GM19239 (cell line): ENCODE data around the gene BRICD5.

Experiments
- DNase-seq: peaks from one replicate; pipeline ENCODE4 v3.0.0; 2011; ENCODE audit warnings: low spot score; ENCODE audit not compliant: insufficient read length
- FAIRE-seq: peaks from 2 replicates; lab custom pipeline; 2011; peaks lifted over from hg19 to GRCh38; lab: Jason Lieb, UNC

BRICD5 gene

DNA sequence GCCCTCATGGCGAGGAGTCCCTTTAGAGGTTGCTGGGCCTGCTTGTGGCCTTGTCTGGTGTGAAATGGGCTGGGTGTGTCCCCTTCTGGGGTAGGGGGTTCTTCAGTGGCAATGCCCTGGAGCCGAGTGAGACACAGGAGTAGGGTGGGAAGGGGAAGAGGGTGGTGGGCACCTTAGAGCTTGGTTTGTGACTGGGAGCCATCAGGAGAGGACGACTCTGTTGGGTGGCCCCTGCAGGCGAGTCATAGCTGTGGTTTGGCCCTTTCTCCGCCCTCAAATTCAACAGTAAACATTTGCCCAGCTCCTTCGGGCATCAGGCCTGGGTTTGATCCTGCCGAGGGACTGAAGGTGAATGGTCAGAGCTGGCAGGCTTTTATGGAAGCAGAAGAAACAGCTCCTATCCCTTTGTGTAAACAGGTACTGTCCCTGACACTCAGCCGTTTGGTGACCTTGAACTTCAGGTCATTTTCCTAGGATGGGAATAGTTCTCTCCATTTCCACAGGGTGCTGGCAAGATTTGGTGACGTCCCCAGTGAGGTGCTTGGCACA lies 15.7 kb upstream of the BRICD5 start:
- FAIRE-seq: no peak
- DNase-seq: no peak

DNA sequence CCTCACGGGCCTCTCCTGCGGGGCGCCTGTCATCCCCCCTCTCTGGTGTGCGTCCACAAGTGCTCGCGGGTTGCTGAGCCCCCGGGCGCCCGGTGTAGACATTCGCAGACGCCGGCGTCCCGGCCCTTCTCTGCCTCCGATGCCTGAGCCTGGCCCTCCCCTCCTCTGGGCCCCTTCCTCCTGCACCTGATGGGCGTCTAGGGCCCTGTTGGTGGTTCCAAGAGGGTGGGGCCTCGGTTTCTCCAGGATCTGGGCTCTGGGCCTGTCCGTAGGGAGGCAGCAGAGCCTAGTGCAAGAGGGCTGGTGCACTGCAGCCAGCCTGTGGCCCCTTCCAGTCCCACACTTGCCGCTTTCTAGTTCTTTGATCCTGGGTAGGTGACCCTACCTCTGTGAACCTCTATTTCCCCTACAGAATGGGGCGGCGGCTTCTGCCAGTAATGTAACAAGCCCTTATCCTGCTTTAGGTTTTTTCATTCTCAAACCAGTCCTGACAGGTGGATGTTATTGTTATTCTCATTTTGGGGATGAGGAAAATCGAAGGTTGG lies 13.4 kb upstream of the BRICD5 start:
- peak; percentile 52 for DNase-seq
- peak; percentile 18 for FAIRE-seq

DNA sequence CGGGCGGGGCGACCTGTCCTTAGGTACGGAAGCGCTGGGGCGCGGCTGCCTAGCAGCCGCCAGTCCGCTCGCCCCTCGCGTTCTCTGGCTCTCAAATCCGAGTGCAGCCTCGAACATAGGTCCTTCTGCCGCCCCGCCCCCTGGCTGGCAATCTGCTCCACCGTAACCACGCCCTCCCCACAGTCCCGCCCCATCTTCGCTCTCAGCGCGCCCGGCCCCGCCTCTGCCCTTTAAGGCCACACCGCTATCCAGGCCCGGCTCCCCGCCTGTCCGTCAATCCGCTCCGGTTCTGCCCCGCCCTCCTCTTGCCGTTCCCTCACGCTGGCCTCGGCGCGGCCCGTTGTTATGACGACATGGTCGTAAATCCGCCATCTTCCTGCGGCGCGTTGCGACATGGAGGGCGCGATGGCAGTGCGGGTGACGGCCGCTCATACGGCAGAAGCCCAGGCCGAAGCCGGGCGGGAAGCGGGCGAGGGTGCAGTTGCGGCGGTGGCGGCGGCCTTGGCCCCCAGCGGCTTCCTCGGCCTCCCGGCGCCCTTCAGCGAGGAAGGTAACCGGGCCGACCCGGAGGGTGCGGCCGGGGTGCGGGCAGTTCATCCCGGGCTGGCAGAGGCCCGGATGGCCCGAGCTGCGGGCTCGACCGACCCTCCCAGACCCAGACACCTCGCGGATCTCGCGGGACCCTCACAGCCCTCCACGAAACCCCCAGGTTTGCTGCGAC lies 12.7 kb upstream of the BRICD5 start, which contains the start of gene E4F1:
E4F1 (plus strand) TSS at position 371 of the 721 bp plus-strand sequence; CDS start at position 394, 23 bp downstream.
- DNase-seq: peak; percentile 100
- peak; percentile 99 for FAIRE-seq

DNA sequence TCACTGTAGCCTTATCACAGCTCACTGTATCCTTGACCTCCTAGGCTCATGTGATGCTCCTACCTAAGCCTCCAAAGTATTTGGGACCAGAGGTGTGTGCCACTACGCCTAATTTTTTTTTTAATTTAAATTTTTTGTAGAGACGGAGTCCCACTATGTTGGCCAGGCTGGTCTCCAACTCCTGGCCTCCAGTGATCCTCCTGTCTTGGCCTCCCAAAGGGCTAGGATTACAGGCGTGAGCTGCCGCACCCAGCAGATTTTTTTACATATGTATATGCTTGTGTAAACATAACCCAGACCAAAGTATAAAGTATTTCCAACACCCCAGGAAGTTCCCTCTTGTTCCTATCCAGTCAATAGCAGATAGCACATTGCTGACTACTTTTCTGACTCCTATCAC lies 5.7 kb upstream of the BRICD5 start:
- FAIRE-seq (no peak), DNase-seq (no peak)

DNA sequence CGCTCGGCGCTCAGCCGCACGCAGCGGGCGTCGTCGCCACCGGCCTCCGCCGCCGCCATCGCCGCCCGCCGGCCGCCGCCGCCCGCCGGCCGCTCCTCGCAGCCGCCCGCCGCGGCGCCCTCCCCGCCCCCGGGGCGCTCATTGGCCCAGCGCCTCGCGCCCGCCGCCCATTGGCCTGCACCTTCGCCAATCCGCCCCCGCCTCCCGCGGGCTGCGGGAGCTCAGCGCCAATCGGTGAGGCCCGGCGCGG lies 4.0 kb upstream of the BRICD5 start, which contains the start of gene PGP:
PGP (minus strand) TSS at position 122 of the 250 bp plus-strand sequence; CDS start at position 59, 63 bp downstream.
- DNase-seq (no peak), FAIRE-seq (no peak)

DNA sequence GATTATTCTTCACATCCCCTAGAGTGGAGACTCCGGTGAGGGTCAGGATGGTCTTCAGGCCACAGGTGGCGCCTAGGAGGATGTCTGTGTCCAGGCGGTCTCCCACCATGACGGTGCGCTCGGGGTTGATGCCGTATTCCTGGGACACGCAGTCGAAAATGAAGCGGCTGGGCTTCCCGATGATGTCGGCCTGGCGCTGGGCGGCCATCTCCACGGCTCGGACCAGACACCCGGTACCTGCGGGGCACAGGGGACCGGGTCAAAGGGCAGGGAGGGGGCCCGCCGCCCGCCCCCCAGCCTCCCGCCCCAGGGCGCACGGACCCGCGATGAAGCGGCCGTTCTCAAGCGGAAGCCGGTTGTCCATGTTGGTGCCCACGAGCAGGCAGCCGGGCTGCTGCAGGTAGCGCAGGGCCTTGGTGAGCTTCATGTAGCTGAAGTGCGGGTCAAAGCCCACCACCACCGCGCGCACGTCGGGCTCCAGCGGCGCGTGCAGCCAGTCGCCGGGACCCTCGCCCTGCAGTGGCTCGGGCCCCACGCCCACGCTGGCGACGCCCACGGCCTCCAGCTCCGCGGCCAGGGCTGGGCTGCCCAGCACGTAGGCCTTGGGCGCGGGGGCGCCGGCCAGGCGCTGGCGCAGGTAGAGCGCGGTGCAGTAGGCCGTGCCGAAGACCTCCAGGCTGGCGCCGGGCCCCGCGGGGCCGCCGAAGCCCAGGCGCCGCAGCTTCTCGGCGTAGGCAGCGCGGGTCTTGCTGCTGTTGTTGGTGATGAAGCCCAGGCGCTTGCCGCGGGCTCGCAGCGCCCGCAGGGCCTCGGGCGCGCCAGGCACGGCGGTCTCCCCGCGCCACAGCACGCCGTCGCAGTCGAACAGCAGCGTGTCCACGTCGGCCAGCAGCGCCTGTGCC lies 3.4 kb upstream of the BRICD5 start:
- DNase-seq: no peak
- FAIRE-seq: no peak

DNA sequence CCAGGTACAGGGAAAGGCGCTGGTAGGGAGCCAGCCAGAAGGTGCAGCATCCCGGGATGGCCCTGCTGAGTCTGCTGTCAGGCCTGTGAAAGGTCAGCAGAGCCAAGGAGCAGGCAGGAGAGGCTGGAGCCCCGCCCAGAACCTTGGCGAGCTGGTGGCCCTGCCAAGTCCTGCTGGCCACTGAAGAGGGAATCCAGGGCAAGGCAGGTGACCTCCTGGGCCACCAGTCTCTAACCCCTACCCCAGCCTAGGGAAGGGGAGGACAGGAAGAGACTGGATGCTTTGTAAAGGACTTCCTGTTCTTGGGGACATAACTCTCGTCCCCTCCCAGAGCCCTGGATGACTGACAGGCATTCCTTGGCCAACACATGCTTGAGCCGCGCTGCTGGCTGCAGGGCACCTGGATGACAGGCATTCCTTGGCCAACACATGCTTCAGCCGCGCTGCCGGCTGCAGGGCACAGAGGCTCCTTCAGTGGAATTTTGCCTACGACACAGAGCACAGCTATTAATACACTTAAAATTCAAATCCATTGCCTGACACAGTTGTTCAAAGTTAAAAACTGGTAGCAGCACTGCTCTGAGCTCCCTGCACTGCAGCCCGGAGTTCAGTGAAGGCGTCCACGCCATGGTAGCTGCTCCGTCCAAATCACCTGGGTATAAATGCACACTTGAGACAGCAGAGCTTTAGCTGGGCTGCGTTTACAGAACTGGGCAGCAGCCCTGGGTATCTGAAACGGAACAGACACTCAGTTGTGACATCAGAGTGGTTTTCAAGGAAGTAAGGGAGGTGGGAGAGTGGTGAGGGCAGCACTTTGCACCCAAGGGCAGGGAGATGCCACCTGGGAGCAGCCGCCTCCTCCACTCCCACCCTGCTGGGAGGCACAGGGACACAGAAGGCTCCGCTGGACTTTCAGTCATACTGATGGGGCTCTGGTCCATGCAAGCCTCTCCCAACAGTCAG lies 2.0 kb upstream of the BRICD5 start:
- FAIRE-seq (no peak), DNase-seq (no peak)

DNA sequence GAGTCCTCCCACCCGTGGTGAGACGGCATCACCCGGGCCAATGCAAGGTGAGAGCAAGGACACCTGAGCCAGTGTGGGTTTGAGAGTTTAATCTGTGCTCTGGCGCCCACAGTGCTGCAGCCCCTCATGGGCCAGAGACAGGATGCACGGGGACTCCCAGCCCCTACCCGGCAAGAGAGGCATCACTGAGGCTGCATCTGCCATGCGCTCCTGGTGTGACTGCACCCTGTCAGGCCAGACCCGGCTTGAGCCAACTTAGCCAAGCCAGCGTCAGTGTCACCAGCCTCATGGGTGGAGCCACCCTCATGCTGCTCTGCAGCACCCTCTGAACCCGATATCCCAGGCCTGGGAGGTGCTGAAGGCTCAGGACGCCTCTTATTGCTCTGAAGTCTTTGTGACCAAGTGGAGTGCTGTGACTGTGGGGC lies 1.3 kb upstream of the BRICD5 start:
- DNase-seq (no peak), FAIRE-seq (no peak)

DNA sequence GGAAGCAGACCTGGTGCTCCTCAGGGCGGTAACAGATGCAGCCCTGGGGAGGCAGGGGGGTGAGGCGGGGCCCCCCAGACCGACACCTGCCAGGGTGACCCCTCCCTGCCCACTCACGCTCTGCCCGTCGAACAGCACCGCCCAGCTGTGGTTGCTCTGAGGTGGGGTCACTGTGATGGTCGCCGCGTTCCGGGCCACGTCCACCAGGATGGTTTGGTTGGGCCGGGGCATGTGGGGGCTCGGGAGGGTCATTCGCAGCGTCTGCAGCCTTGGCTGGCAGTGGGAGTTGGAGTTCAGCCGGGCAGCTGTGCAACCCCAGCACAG lies 692 bp downstream of the BRICD5 start:
- DNase-seq: no peak
- no peak for FAIRE-seq

DNA sequence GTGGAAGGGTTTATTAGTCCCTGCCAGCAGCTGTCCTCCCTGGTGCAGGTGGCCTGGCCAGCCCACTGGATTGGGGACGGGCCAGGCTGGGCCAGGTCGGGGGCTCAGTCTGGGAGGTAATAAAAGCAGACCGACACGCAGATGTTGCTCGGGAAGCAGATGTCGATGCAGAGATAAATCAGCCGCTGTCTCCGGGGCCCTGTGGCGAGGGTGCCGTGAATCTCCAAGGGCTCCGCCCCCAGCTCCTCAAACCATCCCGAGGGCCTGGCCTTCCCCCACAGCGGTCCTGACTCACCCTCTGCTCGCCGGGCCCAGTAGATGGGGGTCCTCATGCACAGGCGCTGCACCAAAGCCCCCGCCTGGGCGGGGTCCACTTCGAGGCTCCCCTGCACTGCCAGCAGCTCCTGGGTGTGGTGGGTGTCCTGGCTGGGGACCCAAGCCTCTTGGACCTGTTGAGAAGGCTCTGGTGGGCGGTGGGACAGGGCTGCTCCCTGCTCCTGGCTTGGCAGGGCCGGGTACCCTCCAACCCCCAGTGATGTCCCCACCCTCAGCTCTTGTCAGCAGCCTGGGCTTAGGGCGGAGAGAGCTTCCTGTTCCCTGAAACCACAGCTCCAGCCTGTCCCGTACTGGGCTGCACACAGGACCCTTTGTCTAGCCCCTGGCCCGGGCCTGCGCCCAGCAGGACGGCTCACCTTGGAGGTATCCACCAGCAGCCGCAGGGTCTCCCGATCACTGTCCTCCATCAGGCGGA lies 1.2 kb downstream of the BRICD5 start:
- FAIRE-seq (no peak), DNase-seq (no peak)

DNA sequence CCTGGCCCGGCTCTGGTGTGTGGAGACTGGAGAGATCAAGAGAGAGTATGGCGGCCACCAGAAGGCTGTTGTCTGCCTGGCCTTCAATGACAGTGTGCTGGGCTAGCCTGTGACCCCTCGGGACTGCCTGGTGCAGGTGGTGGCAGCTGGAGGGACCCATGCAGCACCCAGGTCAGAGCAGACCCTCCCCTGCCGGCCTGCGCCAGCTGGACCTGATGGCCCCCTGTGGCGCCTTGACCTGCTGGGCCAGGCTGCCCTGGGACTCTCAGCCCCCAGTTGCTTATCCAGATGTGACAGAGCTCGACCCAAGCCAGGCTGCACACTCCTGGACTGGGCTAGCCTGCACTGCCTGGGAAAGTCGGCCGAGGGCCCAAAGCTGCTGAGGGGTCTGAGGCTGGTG lies 1.9 kb downstream of the BRICD5 start:
- FAIRE-seq: no peak

DNA sequence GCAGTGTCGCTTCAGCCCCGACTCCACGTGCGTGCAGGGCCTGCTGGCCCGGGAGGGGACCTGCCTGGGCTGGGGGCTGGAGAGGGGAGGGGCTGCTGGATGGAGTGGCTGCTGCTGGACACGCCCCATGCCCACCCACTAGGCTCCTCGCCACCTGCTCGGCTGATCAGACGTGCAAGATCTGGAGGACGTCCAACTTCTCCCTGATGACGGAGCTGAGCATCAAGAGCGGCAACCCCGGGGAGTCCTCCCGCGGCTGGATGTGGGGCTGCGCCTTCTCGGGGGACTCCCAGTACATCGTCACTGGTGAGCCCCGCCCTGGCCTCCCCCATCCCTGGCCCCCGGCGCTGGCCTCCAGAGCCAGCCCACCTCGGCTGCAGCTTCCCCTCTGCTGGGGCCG lies 2.4 kb downstream of the BRICD5 start:
- no peak for FAIRE-seq
- DNase-seq: no peak

More for the DNA sequence above, 1.9 kb downstream of the BRICD5 start:
- no peak for DNase-seq

DNA sequence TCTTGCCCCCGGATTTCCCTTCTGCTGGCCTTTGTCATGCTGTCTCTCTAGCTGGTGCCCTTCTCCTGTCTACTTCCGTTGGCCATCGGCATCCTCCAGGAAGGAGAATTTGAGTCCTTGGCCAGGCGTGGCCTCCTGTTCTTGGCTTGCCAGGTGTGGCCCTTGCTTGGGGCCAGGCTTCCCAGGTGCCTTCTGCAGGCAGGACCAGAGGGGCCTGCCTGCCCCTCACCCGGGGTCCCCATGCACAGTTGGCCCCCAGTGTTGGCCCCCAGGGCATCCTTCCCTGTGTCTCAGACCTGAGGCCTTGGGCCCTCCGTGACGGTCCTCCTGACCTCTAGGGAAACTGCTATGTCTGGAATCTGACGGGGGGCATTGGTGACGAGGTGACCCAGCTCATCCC lies 2.8 kb downstream of the BRICD5 start:
- DNase-seq: no peak
- no peak for FAIRE-seq

DNA sequence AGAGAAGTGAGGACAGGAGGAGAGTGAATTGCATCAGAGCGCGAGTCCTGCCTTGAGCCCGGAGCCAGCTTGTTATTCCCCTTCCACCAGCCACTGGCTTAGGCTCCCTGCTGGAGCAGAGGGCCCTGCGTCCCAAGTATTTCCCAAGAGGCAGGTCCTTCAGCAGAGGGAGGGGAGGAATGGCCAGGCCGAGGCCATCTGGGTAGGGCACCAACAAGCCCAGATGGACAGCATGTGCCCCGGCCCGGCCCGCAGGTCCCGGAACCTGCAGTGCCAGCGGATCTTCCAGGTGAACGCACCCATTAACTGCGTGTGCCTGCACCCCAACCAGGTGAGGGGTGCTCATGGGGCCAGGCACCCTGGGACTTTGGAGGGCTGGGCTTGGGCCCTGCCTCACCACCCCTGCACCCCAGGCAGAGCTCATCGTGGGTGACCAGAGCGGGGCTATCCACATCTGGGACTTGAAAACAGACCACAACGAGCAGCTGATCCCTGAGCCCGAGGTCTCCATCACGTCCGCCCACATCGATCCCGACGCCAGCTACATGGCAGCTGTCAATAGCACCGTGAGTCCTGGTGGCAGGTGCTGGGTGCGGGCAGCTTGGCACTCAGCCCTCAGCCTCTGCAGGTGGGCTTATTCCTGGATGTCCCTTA lies 3.8 kb downstream of the BRICD5 start:
- no peak for DNase-seq
- no peak for FAIRE-seq

DNA sequence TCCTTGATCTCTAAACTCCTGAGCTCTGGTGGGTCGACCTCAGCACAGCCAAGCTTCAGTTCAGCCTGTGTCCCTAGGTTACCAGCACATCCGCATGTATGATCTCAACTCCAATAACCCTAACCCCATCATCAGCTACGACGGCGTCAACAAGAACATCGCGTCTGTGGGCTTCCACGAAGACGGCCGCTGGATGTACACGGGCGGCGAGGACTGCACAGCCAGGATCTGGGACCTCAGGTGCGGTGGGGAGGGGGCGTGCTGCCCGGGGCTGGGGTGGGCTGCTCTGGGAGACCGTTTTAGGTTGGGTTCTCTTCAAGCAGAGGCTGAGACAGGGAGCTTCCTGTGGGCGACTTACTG lies 4.3 kb downstream of the BRICD5 start:
- no peak for FAIRE-seq

DNA sequence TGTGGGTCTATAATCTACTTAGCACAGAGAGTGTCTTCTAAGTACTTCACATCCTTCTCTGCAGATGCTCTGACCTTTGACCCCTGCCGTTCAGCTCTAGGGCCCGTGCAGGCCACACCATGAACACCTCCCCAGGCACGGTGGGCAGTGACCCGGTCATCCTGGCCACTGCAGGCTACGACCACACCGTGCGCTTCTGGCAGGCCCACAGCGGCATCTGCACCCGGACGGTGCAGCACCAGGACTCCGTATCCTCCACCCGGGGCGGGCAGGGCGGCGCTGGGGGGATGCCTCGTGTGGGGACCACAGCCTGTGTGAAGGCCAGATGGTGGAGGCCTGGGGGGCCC lies 4.7 kb downstream of the BRICD5 start:
- DNase-seq (no peak), FAIRE-seq (no peak)

More for the DNA sequence above, 4.3 kb downstream of the BRICD5 start:
- DNase-seq: no peak

DNA sequence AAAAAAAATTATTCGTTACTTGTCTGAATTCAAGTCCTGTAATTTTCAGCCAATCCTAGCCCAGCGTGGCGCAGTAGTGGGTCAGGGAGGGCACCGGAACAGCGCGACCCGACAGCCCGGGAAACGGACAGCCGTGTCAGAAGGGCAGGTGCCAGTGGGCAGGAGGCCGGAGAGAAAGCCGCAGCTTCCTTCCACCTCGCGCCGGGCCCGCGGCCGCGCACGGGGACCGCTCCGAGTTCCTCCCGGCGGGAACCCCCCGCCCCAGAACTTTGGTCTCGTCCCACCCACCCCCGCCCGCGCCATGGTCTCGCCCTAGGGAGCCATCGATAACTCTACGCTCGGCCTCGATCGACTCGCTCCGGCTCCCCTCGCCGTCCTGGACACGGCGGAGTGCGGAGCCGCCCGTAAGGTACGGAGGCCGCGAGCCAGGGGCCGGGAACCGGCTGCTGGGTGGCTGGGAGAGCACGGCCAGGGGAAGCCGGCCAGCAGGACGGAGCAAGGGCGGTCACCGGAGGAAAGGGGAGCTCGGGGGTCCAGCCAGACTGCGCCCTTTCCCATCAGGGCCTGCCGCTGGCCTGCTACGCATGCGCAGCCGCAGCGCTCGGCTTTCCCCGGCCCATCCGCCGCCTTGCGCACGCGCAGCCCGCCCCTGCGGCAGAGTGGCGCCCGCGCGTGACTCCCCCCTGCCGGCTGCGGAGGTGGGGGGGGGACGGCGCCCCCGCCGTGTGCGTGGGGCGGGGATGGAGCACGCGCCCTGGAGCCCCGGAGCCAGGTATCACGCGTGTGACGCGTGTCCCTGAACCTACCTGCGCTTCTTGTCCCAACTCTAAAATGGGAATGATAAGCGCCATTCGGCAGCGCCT lies 5.3 kb downstream of the BRICD5 start, which contains the start of gene MLST8:
MLST8 (plus strand) TSS at position 351 of the 863 bp plus-strand sequence. CDS start 632 bp downstream, outside the sequence.
- DNase-seq (peak; percentile 99), FAIRE-seq (peak; percentile 88)
